HG02943 (cell line): ENCODE data around the gene CAMTA2.
"Not testable (repeated sequence)": the region's sequence is repeated elsewhere in the genome, so short reads cannot be mapped to it uniquely, and the experiment has no call there.

Experiments used
- ATAC-seq: cut with Tn5 transposase; IDR thresholded peaks from one replicate; pipeline ENCODE4 v1.9.1; 2021; ENCODE audit warnings: mild to moderate bottlenecking, low read depth, moderate library complexity; ENCODE audit not compliant: unreplicated experiment

CAMTA2 gene, protein sequence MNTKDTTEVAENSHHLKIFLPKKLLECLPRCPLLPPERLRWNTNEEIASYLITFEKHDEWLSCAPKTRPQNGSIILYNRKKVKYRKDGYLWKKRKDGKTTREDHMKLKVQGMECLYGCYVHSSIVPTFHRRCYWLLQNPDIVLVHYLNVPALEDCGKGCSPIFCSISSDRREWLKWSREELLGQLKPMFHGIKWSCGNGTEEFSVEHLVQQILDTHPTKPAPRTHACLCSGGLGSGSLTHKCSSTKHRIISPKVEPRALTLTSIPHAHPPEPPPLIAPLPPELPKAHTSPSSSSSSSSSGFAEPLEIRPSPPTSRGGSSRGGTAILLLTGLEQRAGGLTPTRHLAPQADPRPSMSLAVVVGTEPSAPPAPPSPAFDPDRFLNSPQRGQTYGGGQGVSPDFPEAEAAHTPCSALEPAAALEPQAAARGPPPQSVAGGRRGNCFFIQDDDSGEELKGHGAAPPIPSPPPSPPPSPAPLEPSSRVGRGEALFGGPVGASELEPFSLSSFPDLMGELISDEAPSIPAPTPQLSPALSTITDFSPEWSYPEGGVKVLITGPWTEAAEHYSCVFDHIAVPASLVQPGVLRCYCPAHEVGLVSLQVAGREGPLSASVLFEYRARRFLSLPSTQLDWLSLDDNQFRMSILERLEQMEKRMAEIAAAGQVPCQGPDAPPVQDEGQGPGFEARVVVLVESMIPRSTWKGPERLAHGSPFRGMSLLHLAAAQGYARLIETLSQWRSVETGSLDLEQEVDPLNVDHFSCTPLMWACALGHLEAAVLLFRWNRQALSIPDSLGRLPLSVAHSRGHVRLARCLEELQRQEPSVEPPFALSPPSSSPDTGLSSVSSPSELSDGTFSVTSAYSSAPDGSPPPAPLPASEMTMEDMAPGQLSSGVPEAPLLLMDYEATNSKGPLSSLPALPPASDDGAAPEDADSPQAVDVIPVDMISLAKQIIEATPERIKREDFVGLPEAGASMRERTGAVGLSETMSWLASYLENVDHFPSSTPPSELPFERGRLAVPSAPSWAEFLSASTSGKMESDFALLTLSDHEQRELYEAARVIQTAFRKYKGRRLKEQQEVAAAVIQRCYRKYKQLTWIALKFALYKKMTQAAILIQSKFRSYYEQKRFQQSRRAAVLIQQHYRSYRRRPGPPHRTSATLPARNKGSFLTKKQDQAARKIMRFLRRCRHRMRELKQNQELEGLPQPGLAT

DNA sequence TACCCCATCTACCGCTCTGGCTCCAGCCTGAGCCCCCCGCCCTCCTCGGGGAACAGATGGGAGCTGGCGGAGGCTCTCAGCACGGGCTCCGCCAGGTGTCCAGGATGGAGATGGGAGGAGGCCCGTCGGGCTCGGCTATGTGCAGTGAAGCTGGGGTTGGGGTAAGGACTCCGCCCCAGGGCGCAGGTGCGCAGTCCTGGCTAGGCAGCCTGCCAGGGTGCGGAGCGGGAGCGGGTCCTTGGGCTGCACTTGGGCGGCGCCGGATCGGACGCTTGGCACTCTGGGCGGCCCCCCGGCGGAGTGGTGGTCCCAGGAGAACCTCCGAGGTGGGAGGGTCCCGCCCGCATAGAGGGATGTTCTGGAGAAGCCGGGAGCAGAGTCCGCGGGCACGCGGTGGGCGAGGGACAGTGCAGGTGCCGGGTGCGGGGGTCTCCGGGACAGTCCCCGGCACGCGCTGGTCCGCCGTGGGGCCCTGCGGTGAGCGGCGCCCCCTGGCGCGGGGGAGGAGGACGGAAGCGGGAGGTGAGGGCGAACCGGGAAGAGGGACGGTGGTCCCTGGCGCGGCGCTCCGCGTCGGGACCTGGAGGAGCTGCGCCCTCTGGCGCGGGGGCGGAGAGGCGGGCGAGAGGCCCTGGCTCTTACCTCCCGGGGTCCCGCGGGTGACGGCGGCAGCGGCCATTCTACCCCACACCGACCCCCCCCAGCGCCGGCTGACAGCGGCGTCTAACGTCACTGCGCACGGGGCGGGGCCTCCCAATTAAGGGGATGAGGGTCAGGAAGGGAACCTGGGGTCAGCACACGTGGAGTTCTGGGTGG is at the start of gene CAMTA2:
Gene CAMTA2, minus strand, starts transcription at position 725 of the 816 bp plus-strand sequence. CDS start 1,453 bp downstream, outside the sequence.
- peak; percentile 61 for ATAC-seq

DNA sequence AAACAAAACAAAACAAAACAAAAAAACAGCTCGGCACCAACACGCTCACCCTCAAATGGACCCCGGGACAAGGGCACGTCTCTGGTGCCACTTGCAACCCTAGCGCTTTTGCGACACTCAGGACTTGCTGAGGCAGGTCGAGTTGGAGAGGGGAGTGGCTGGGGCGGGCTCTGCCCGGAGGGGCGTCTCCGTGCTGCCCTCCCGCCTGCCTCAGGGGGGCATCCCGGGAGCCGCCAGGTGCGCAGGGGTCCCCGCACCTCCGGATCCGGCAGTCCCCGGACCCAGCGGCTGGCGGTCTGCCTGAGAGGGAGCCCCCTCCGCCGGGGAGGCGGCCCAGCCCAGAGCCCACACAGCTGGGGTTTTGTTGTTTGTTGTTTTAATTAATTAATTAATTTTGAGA is 47.8 kb upstream of the CAMTA2 start, which contains the start of gene SLC52A1:
Gene SLC52A1, minus strand, starts transcription at position 112 of the 400 bp plus-strand sequence. CDS start 820 bp downstream, outside the sequence.
- ATAC-seq: no peak

DNA sequence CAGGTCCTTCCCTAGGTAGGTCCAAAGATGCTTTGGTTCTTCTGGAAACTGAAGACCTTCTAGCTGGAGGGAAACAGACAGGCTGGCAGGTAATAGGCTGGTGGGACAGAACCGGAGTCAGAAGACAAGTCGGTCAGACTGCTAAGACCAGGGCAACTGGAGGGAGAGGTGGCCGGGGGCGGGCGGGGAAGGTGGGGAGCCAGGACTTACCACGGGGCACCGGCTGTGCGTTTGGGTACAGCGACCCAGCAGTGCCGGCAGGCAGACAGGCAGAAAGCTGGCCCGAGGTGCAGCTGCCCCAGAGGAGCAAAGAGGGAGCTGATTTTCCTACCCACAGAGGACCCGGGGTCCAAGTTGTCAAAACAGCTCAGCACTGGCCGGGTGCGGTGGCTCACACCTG is 47.2 kb upstream of the CAMTA2 start:
- no peak for ATAC-seq

DNA sequence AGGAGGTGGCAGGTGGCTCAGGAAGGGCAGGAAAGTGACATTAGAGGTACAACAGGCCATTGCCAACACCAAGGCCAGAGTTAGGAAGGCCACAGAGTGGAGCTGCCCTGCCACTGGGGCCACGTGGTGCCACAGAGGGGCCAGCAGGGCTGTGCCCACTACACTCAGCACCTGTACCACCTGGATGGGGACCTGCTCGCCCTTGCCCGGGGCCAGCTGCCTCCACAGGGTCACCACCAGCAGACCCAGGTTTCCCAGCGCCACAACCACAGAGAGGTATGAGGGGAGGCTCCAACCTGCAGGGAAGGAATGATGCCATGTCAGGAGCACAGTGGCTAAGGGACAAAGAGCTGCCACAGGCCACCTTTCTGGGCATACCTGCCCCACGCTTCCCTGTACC is 46.6 kb upstream of the CAMTA2 start:
- ATAC-seq: no peak

DNA sequence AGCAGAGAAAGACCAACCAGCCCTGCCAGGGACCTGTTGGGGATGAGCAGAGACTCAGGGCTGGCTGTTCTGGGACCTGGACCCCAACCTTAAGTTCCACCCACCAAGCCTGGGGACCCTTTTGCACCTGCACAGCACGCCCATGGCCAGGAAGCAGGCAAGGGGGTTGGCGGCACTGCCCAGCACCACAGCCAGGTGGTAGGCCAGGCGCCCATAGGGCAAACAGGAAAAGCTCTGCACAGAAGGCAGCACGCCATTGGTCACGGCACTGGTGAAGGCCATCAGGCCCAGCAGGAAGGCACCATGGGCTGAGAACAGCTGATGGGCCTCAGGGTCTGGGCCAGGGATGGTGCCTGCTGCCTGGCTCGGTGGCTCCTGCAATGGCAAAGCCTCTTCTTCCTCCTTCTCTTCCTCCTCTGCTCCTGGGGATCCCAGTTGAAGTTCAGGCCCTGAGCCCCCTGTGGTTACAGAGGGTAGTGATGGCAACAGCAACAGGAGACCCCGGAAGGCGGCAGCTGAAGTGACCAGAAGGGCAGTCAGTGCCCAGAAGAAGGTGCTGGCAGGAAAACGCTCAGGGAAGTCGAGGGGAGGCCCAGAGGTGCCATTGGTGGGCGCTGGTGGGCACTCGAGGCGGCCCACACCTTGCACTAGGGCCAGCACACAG is 46.0 kb upstream of the CAMTA2 start:
- no peak for ATAC-seq

DNA sequence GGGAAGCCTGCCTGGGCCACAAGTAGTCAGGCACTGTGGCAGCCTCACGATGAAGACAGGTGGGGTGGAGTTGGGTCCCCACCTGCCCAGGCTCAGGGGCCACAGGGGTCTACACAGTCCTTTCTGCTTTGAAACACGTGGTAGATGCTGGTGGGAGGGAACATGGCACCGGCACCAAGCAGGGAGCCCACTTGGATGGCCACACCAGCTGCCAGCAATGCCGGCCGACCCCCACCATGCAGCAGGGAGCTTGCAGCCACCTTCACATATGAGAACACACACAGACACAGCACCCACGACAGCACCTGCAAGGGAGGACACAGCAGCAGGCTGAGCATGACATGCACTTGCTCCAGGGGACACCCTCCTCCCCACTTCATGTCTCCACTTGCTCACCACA is 45.4 kb upstream of the CAMTA2 start:
- ATAC-seq: no peak

DNA sequence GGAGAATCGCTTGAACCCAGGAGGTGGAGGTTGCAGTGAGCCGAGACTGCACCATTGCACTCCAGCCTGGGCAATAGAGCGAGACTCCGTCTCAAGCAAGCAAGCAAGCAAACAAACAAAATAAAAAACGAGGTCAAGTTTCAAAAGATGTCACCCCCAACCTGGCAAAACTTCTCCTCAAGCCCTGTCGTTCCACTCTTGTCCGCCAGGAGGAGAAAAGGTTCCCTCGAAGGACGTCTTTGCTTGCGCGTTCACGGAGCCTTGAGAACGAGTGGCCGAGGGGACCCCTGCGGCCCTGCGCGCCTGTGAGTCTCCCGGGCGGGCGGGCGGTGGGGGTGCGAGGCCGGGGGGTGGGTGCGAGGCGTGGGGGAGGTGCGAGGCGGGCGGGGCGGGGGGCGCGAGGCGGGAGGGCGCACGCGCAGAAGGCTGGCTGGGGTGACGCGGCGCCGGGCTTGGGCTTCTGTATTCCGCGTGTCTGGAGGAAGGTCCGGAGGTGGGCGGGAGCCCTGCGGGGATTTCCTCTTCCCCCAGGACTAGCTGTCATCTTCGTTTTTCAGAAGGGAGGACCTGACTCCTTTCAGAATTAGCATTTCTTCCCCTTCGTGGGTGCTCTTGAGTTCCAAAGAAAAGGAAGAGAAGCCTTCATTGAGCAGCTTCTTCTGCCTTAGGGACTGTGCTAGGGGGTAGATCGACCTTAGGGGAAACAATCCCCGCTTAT is 44.0 kb upstream of the CAMTA2 start:
- no peak for ATAC-seq

DNA sequence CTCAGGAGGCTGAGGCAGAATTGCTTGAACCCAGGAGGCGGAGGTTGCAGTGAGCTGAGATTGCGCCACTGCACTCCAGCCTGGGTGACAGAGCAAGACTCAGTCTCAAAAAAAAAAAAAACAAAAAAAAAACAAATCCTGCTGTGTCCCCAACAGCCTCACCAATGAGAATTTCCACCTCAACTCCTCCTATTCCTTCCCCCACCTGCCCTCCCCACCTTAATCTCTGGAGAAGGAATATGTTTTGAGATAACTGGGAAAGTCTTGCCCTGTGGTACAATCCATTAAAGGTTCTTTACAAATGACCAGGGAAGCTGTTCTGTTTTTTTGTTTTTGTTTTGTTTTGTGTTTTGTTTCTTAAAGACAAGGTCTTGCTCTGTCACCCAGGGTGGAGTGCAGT is 42.7 kb upstream of the CAMTA2 start:
- not testable (repeated sequence) for ATAC-seq

DNA sequence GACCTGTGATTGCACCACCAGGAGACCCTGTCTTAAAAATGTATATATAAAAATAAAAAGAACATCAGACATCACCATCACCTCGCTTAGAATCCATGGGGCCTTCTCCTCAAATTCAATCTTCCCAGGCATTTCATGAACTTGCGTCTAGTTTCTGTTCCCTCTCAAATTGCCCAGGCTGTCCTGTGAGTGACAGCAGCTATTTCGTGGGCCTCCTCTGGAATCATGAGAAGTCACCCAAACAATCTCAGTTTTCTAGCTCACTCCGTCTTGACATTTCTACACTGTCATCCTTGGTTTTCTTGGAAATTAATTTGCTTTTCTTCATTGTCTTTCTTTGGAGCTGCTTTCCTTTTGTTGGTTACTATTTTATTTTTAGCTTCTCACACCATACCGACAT is 40.4 kb upstream of the CAMTA2 start:
- ATAC-seq: no peak

DNA sequence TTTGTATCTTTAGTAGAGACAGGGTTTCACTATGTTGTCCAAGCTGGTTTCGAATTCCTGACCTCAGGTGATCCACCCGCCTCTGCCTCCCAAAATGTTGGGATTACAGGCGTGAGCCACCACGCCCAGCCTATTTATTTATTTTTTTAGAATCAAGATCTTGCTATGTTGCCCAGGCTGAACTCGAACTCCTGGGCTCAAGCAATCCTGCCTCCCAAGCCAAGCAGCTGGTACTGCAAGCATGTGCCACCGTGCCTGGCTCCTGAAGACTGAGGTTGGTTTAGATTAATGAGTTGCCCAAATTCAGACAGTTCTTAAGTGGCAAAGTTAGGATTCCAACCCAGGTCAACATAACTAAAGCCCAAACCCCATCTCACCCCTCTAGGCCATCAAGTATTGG is 39.8 kb upstream of the CAMTA2 start:
- ATAC-seq: no peak

DNA sequence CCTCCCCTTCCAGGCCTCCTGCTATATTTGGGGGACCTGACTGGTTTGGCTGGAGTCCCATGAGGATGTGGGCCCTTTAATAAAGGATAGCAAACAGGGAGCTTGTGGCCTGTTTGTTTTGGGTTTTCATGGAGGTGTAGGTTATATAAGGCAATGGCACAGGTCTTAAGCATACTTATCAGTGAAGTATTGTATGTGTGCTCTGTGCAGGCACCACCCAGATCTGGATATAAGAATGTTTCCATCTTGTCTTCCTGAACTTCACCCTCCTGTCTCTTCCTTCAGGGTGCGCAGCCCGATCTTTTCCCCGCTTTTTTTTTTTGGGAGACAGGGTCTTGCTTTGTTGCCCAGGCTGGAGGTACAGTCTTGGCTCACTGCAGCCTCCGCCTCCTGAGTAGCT is 37.1 kb upstream of the CAMTA2 start:
- no peak for ATAC-seq

DNA sequence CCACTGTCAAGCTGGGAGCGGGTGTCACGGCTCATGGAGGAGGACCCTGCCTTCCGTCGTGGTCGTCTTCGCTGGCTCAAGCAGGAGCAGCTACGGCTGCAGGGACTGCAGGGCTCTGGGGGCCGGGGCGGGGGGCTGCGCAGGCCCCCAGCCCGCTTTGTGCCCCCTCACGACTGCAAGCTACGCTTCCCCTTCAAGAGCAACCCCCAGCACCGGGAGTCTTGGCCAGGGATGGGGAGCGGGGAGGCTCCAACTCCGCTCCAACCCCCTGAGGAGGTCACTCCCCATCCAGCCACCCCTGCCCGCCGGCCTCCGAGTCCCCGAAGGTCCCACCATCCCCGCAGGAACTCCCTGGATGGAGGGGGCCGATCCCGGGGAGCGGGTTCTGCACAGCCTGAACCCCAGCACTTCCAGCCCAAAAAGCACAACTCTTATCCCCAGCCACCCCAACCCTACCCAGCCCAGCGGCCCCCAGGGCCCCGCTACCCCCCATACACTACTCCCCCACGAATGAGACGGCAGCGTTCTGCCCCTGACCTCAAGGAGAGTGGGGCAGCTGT is 36.2 kb upstream of the CAMTA2 start:
- no peak for ATAC-seq

DNA sequence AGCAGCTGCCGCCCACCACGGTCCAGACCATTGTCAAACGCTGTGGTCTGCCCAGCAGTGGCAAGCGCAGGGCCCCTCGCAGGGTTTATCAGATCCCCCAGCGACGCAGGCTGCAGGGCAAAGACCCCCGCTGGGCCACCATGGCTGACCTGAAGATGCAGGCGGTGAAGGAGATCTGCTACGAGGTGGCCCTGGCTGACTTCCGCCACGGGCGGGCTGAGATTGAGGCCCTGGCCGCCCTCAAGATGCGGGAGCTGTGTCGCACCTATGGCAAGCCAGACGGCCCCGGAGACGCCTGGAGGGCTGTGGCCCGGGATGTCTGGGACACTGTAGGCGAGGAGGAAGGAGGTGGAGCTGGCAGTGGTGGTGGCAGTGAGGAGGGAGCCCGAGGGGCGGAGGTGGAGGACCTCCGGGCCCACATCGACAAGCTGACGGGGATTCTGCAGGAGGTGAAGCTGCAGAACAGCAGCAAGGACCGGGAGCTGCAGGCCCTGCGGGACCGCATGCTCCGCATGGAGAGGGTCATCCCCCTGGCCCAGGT is 34.8 kb upstream of the CAMTA2 start:
- no peak for ATAC-seq

DNA sequence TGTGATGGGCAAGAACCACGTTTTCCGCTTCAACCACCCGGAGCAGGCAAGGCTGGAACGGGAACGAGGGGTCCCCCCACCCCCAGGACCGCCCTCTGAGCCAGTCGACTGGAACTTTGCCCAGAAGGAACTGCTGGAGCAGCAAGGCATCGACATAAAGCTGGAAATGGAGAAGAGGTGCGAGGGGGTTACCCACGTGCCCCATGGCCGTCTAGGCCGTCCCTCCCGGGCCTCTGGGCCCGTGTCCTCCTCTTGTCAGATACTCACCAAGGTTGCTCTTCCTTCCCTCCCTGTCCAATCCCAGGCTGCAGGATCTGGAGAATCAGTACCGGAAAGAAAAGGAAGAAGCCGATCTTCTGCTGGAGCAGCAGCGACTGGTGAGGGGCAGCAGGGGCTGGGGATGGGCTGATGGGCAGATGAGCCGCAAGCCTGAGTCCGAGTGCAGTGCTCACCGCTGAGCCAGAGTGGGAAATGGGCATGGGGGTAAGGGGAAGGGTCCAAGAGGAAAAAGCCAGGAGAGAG is 33.1 kb upstream of the CAMTA2 start:
- no peak for ATAC-seq

DNA sequence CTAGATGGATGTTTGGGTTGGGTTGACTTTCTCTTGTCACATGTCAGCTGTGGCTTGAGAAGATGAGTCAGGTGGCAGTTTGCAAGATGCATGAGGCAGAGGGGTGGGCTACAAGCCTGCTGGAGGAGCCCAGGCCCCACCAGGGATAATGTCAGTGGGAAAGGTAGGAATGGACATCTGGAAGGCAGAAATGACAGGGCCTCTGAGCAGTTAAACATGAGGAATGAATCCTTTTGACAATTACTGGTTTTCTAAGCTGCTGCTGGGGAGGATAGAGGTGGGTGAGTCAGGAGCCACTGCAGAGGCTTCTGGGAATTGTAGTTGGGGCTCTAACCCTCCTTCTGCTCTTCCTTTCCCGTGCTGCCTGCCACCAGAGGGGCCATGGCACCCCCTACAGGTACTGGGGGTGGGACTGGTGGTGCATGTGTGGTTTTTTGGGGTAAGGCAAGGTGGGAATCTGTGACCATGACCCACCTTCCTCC is 32.0 kb upstream of the CAMTA2 start:
- ATAC-seq: no peak

DNA sequence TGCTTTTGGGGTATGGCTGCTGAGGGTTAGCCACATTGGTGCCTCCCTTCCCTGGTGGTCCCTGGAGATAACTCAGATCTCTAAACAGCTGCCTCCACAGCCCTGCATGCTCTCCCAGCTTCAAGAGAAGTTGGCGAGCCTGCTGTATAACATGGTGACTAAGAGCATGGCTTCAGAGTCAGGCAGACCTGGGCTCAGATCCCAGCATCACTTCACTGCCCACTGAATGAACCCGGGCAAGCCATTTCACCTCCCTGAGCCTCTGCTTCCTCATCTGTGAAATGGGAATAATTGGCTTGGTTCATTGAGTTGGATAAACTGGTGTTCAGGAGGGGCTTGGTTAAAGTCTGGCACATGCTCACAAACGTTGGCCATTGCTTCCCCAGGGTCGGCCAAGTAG is 26.9 kb upstream of the CAMTA2 start:
- ATAC-seq: no peak

DNA sequence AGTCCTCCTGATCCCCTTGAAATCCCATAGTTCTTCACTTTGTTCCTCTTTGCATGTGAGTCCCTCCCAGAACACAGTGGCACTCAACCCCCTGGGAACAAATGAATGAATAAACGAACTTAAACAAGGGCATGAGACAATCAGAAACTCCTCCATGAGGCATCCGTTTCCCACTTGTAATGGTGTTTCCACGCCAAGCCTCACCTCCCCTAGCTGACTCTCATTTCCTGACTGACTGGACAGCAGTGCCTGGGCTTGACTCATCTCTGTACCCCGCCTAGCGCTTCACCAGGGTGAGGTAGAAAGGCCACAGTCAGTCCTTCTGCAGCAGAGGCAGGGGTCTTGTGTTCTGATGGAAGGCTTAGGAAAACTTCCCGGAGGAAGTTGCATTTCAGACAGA is 24.5 kb upstream of the CAMTA2 start:
- no peak for ATAC-seq
